Esophagus squamous epithelium (tissue), 5 donors: ENCODE data around the gene HMGCLL1. TPM values are rescaled to one million over a fixed set of nuclear protein-coding genes. Genes with fewer than 3 reads are reported as not detected.

Source experiments
- DNase-seq: peaks from one replicate; lab custom pipeline; 2025; lab: John Stamatoyannopoulos, UW
- H3K27ac ChIP-seq, 4 donors: fragments of 200-600 bp; sonication (generic); one replicate each; pipeline ENCODE4 v1.5.1; 2016 to 2019; ENCODE audit warnings: mild to moderate bottlenecking in 1 of 4
- H3K27me3 ChIP-seq, 4 donors: fragments of 200-600 bp; sonication (generic); 1 replicate in 3 of 4; 2 replicates in 1 of 4; pipeline versions ENCODE4 v1.5.1 to v1.6.0; 2017 to 2021; ENCODE audit warnings: antibody characterized with exemption in 1 of 4
- H3K36me3 ChIP-seq, 3 donors: fragments of 200-600 bp; sonication (generic); one replicate each; pipeline ENCODE4 v1.5.1; 2016 to 2019
- H3K4me1 ChIP-seq, 3 donors: fragments of 200-600 bp; sonication (generic); one replicate each; pipeline ENCODE4 v1.5.1; 2017 to 2019
- H3K4me3 ChIP-seq, 4 donors: fragments of 200-600 bp; sonication (generic); 1 replicate in 3 of 4; 2 replicates in 1 of 4; pipeline ENCODE4 v1.5.1; 2016 to 2019; ENCODE audit warnings: mild to moderate bottlenecking in 2 of 4, moderate library complexity in 1 of 4
- H3K9me3 ChIP-seq, 3 donors: fragments of 200-600 bp; sonication (generic); one replicate each; pipeline ENCODE4 v1.5.1; 2016 to 2019
- CTCF ChIP-seq, 6 experiments: fragments of 450-650 bp in 4 of 6; fragments of 200-600 bp in 2 of 6; sonication (generic) in 2 of 6; IDR thresholded peaks; one replicate each; pipeline ENCODE4 v1.5.1; 2016 to 2019; ENCODE audit warnings: antibody characterized with exemption in 6 of 6, mild to moderate bottlenecking in 4 of 6, moderate library complexity in 4 of 6
- POLR2A ChIP-seq, 4 donors: fragments of 450-650 bp; IDR thresholded peaks; one replicate each; pipeline ENCODE4 v1.6.1; 2017; ENCODE audit warnings: antibody characterized with exemption in 4 of 4, mild to moderate bottlenecking in 4 of 4, moderate library complexity in 3 of 4
- WGBS, 2 donors: methylation state at CpG; one replicate each; pipeline ENCODE4 v1.1.5; 2018; 5-methylcytosine and 5-hydroxymethylcytosine counted together
- intact Hi-C: fragments of 100-400 bp; cut with DNase I; formaldehyde crosslinking; loops from one replicate; pipeline ENCODE4 v1.15.0; 2022
- total RNA-seq, 4 donors: library from RNA; depleted of rRNA; stranded (reverse); fragments of >200 nt; gene quantifications; one replicate each; pipeline ENCODE4 v1.1.0, GENCODE V29; 2016
- donor health status: DM: yes; HTN: yes; CAD: no.

HMGCLL1 gene
- total RNA-seq, 4 donors from 2014 or later, result 0.47 to 0.76 (median 0.61) TPM; not detected in 1

GRCh38 chr6:55450005-55450404 is 129.0 kb downstream of the HMGCLL1 start:
- WGBS, 2 donors, result 15 to 24% methylated on average over 2 of the region's 2 CpGs
- H3K4me1 ChIP-seq, result no peaks in the 10 kb centered on the region
- no peaks in the 10 kb centered on the region for H3K36me3 ChIP-seq
- no peaks in the 10 kb centered on the region for H3K9me3 ChIP-seq
- no peak for TF ChIP-seq POLR2A (IDR thresholded peaks at IDR 0.05)
- TF ChIP-seq CTCF (IDR thresholded peaks at IDR 0.05), result no peak
- H3K27me3 ChIP-seq, result no peaks in the 10 kb centered on the region
- DNase-seq, result no peak
- no peak overlapping the region for H3K27ac ChIP-seq
- intact Hi-C loops, result no loop called here
- H3K4me3 ChIP-seq, result no peak overlapping the region

GRCh38 chr6:55449225-55449624 is 129.8 kb downstream of the HMGCLL1 start:
- H3K27me3 ChIP-seq, result no peaks in the 10 kb centered on the region
- 64 to 69% methylated on average over 3 of the region's 3 CpGs for WGBS, 2 donors
- intact Hi-C loops, result no loop called here
- no peak overlapping the region for H3K4me3 ChIP-seq
- no peak for DNase-seq
- no peak overlapping the region for H3K27ac ChIP-seq
- H3K36me3 ChIP-seq, result no peaks in the 10 kb centered on the region
- H3K9me3 ChIP-seq, result no peaks in the 10 kb centered on the region
- TF ChIP-seq POLR2A (IDR thresholded peaks at IDR 0.05), result no peak
- TF ChIP-seq CTCF (IDR thresholded peaks at IDR 0.05), result no peak
- H3K4me1 ChIP-seq, result no peaks in the 10 kb centered on the region

GRCh38 chr6:55448451-55448850 is 130.5 kb downstream of the HMGCLL1 start:
- H3K4me3 ChIP-seq, result no peak overlapping the region
- no peaks in the 10 kb centered on the region for H3K36me3 ChIP-seq
- no peak overlapping the region for H3K27ac ChIP-seq
- H3K27me3 ChIP-seq, result no peaks in the 10 kb centered on the region
- no peaks in the 10 kb centered on the region for H3K9me3 ChIP-seq
- TF ChIP-seq POLR2A (IDR thresholded peaks at IDR 0.05) (no peak), CTCF (IDR thresholded peaks at IDR 0.05) (no peak)
- no peaks in the 10 kb centered on the region for H3K4me1 ChIP-seq
- DNase-seq, result no peak
- intact Hi-C loops, result no loop called here

- DNase-seq, result no peak
- H3K27me3 ChIP-seq, result no peaks in the 10 kb centered on the region
- intact Hi-C loops, result no loop called here
- TF ChIP-seq CTCF (IDR thresholded peaks at IDR 0.05), result no peak
- no peak for TF ChIP-seq POLR2A (IDR thresholded peaks at IDR 0.05)
- H3K36me3 ChIP-seq, result no peaks in the 10 kb centered on the region
- H3K9me3 ChIP-seq, result no peaks in the 10 kb centered on the region
- H3K4me3 ChIP-seq, result no peak overlapping the region
- WGBS, 2 donors, result 80 to 88% methylated on average over 3 of the region's 3 CpGs
- H3K27ac ChIP-seq, result no peak overlapping the region
- H3K4me1 ChIP-seq, result no peaks in the 10 kb centered on the region
These were observed 131.1 kb downstream of the HMGCLL1 start for GRCh38 chr6:55447891-55448290.

GRCh38 chr6:55445648-55446204 is 133.3 kb downstream of the HMGCLL1 start:
- Histone ChIP-seq H3K27me3 (no peaks in the 10 kb centered on the region), H3K4me1 (no peaks in the 10 kb centered on the region), H3K27ac (no peak overlapping the region), H3K36me3 (no peaks in the 10 kb centered on the region), H3K9me3 (no peaks in the 10 kb centered on the region), H3K4me3 (no peak overlapping the region)
- TF ChIP-seq CTCF (IDR thresholded peaks at IDR 0.05) (peak in 5 of 6 experiments; percentile 33 to 56 (median 35)), POLR2A (IDR thresholded peaks at IDR 0.05) (no peak)
- intact Hi-C loops, result no loop called here
- WGBS, 2 donors, result 0% methylated on average over 1 of the region's 1 CpG
- no peak for DNase-seq
